Measurements from ENCODE around the gene GRIN1.
A peak's percentile ranks its signal among the peaks of the same experiment; 100 is the strongest.

GRIN1 gene

DNA sequence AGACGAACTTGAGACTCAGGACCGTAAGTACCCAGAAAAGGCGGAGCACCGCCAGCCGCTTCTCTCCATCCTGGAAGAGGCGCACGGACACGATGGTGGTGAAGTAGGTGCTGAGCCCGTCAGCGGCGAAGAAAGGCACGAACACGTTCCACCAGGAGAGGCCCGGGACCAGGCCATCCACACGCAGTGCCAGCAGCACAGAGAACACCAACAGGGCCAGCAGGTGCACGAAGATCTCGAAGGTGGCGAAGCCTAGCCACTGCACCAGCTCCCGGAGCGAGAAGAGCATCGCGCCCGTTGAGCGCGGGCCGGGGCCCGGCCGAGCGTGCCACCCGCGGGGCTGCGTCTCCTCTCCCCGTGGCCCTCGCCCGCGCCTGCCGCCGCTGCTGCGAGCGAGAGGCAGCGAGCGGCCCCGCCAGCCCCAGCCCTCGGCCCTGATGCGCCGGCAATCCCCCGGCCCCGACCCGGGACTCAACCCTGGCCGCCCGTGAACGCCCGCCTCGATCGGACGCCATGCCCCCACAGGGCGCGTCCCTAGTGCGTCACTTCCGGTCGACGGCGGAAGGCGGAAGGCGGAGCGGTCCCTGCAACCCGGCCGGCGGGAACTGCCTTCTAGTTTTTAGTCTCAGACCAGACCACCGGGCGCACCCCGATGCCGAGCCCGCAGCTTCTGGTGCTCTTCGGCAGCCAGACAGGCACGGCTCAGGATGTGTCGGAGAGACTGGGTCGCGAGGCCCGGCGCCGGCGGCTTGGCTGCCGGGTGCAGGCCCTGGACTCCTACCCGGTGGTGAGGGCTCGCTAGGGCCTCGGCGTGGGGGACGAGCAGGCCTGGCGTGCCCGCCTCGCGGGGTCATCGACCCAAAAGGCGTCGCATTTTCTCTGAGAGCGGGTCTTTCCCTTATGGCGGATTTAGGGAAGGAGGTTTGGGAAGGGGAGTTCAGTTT lies 66.4 kb downstream of the GRIN1 start, which contains the start of the genes NDOR1 and TMEM203 (continued):
- TF ChIP-seq ZNF501 (tag by site-specific recombination; IDR thresholded peaks at IDR 0.05) (peak; percentile 65; the same call in 1 of the 2 replicates), ZFP37 (tag by site-specific recombination; IDR thresholded peaks at IDR 0.05) (0 out of 2 replicates have a peak, but pooled peaks have one; percentile 56), ZNF544 (tag by site-specific recombination; IDR thresholded peaks at IDR 0.05) (no peak), ZBTB48 (tag by site-specific recombination; IDR thresholded peaks at IDR 0.05) (peak; percentile 24; the same call in 1 of the 2 replicates), ZBTB21 (tag by site-specific recombination; IDR thresholded peaks at IDR 0.05) (peak; percentile 25; the same call in 1 of the 2 replicates), HOXD13 (CRISPR knock-in tag; IDR thresholded peaks at IDR 0.05; ENCODE audit: borderline replicate concordance) (no peak), ZNF146 (tag by site-specific recombination; IDR thresholded peaks at IDR 0.05) (no peak), HOXC10 (CRISPR knock-in tag; IDR thresholded peaks at IDR 0.05) (0 out of 2 replicates have a peak, but pooled peaks have one; percentile 53), YY1 (tag by site-specific recombination; IDR thresholded peaks at IDR 0.05) (peak; percentile 90), ZNF777 (tag by site-specific recombination; IDR thresholded peaks at IDR 0.05; ENCODE audit: borderline replicate concordance) (no peak), ZBTB17 (tag by site-specific recombination; IDR thresholded peaks at IDR 0.05) (peak; percentile 77), ZNF596 (tag by site-specific recombination; IDR thresholded peaks at IDR 0.05) (peak; percentile 42; the same call in 1 of the 2 replicates), ZNF335 (tag by site-specific recombination; conservative IDR thresholded peaks at IDR 0.05) (peak; percentile 86), GLIS2 (tag by site-specific recombination; IDR thresholded peaks at IDR 0.05) (peak; percentile 58), TCF7L2 (IDR thresholded peaks at IDR 0.05; ENCODE audit: borderline replicate concordance, low read depth, low read length) (no peak), KLF8 (tag by site-specific recombination; IDR thresholded peaks at IDR 0.05) (peak; percentile 71), OVOL3 (tag by site-specific recombination; IDR thresholded peaks at IDR 0.05) (no peak), ZNF670 (tag by site-specific recombination; IDR thresholded peaks at IDR 0.05; ENCODE audit: low read depth) (no peak), MEIS1 (CRISPR knock-in tag; IDR thresholded peaks at IDR 0.05; ENCODE audit: borderline replicate concordance) (0 out of 2 replicates have a peak, but pooled peaks have one; percentile 12), REPIN1 (tag by site-specific recombination; IDR thresholded peaks at IDR 0.05; ENCODE audit: low read depth) (no peak), ZNF174 (tag by site-specific recombination; IDR thresholded peaks at IDR 0.05) (no peak), SP2 (tag by site-specific recombination; IDR thresholded peaks at IDR 0.05) (peak; percentile 88), ZXDB (tag by site-specific recombination; IDR thresholded peaks at IDR 0.05) (peak; percentile 95), ZNF623 (tag by site-specific recombination; IDR thresholded peaks at IDR 0.05) (no peak), ZNF19 (tag by site-specific recombination; IDR thresholded peaks at IDR 0.05; ENCODE audit: low read depth) (no peak)
- TF ChIP-seq, protein P1, sequence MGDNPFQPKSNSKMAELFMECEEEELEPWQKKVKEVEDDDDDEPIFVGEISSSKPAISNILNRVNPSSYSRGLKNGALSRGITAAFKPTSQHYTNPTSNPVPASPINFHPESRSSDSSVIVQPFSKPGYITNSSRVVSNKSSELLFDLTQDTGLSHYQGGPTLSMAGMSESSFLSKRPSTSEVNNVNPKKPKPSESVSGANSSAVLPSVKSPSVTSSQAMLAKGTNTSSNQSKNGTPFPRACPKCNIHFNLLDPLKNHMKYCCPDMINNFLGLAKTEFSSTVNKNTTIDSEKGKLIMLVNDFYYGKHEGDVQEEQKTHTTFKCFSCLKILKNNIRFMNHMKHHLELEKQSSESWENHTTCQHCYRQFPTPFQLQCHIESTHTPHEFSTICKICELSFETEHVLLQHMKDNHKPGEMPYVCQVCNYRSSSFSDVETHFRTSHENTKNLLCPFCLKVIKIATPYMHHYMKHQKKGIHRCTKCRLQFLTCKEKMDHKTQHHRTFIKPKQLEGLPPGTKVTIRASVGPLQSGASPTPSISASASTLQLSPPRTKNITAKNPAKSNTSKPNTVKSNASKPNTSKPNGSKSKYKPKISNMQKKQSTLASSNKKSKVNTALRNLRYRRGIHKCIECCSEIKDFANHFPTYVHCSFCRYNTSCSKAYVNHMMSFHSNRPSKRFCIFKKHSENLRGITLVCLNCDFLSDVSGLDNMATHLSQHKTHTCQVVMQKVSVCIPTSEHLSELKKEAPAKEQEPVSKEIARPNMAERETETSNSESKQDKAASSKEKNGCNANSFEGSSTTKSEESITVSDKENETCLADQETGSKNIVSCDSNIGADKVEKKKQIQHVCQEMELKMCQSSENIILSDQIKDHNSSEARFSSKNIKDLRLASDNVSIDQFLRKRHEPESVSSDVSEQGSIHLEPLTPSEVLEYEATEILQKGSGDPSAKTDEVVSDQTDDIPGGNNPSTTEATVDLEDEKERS (tag by site-specific recombination; IDR thresholded peaks at IDR 0.05): no peak
- TF ChIP-seq, protein P2, sequence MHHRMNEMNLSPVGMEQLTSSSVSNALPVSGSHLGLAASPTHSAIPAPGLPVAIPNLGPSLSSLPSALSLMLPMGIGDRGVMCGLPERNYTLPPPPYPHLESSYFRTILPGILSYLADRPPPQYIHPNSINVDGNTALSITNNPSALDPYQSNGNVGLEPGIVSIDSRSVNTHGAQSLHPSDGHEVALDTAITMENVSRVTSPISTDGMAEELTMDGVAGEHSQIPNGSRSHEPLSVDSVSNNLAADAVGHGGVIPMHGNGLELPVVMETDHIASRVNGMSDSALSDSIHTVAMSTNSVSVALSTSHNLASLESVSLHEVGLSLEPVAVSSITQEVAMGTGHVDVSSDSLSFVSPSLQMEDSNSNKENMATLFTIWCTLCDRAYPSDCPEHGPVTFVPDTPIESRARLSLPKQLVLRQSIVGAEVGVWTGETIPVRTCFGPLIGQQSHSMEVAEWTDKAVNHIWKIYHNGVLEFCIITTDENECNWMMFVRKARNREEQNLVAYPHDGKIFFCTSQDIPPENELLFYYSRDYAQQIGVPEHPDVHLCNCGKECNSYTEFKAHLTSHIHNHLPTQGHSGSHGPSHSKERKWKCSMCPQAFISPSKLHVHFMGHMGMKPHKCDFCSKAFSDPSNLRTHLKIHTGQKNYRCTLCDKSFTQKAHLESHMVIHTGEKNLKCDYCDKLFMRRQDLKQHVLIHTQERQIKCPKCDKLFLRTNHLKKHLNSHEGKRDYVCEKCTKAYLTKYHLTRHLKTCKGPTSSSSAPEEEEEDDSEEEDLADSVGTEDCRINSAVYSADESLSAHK (tag by site-specific recombination; IDR thresholded peaks at IDR 0.05): no peak
- TF ChIP-seq, protein P3, sequence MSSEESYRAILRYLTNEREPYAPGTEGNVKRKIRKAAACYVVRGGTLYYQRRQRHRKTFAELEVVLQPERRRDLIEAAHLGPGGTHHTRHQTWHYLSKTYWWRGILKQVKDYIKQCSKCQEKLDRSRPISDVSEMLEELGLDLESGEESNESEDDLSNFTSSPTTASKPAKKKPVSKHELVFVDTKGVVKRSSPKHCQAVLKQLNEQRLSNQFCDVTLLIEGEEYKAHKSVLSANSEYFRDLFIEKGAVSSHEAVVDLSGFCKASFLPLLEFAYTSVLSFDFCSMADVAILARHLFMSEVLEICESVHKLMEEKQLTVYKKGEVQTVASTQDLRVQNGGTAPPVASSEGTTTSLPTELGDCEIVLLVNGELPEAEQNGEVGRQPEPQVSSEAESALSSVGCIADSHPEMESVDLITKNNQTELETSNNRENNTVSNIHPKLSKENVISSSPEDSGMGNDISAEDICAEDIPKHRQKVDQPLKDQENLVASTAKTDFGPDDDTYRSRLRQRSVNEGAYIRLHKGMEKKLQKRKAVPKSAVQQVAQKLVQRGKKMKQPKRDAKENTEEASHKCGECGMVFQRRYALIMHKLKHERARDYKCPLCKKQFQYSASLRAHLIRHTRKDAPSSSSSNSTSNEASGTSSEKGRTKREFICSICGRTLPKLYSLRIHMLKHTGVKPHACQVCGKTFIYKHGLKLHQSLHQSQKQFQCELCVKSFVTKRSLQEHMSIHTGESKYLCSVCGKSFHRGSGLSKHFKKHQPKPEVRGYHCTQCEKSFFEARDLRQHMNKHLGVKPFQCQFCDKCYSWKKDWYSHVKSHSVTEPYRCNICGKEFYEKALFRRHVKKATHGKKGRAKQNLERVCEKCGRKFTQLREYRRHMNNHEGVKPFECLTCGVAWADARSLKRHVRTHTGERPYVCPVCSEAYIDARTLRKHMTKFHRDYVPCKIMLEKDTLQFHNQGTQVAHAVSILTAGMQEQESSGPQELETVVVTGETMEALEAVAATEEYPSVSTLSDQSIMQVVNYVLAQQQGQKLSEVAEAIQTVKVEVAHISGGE (tag by site-specific recombination; conservative IDR thresholded peaks at IDR 0.05; ENCODE audit: low read depth): peak; percentile 97
- TF ChIP-seq, protein P4, sequence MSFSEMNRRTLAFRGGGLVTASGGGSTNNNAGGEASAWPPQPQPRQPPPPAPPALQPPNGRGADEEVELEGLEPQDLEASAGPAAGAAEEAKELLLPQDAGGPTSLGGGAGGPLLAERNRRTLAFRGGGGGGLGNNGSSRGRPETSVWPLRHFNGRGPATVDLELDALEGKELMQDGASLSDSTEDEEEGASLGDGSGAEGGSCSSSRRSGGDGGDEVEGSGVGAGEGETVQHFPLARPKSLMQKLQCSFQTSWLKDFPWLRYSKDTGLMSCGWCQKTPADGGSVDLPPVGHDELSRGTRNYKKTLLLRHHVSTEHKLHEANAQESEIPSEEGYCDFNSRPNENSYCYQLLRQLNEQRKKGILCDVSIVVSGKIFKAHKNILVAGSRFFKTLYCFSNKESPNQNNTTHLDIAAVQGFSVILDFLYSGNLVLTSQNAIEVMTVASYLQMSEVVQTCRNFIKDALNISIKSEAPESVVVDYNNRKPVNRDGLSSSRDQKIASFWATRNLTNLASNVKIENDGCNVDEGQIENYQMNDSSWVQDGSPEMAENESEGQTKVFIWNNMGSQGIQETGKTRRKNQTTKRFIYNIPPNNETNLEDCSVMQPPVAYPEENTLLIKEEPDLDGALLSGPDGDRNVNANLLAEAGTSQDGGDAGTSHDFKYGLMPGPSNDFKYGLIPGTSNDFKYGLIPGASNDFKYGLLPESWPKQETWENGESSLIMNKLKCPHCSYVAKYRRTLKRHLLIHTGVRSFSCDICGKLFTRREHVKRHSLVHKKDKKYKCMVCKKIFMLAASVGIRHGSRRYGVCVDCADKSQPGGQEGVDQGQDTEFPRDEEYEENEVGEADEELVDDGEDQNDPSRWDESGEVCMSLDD (tag by site-specific recombination; IDR thresholded peaks at IDR 0.05): no peak

Data from HEK293 (cell line).